PC-3 (cell line): ENCODE measurements around the gene MED14. TPM values are rescaled to one million over a fixed set of nuclear protein-coding genes. Genes with fewer than 3 reads are reported as not detected.
A peak's percentile ranks its signal among the peaks of the same experiment; 100 is the strongest.

ENCODE experiments used
- ATAC-seq: fragments of 200-7000 bp; cut with Tn5 transposase; 2 replicates; pipeline ENCODE4 v1.9.1; 2020; ENCODE audit warnings: mild to moderate bottlenecking, moderate library complexity
- BruUV-seq: library from RNA; stranded (reverse); fragments of 400-500 nt; replicated peaks from 2 replicates; lab custom pipeline; 2021; lab: Mats Ljungman, UMichigan
- CTCF ChIA-PET: fragments of 300-600 bp; sonication (Branson Sonifier 250); formaldehyde crosslinking; loops from one replicate; lab custom pipeline; 2022; ENCODE audit warnings: antibody characterized with exemption; lab: Charles Lee
- POLR2A ChIA-PET: fragments of 300-600 bp; sonication (Branson Sonifier 250); formaldehyde crosslinking; loops from one replicate; lab custom pipeline; 2022; ENCODE audit warnings: antibody characterized with exemption; ENCODE audit not compliant: unreplicated experiment; lab: Charles Lee
- DNase-seq: peaks from one replicate; pipeline ENCODE4 v3.0.0-alpha.2; 2015
- H2AFZ ChIP-seq: fragments of 300-600 bp; sonication (generic); 2 replicates; pipeline ENCODE4 v1.6.0; 2016; ENCODE audit warnings: antibody characterized with exemption, low read length
- H3F3A ChIP-seq: fragments of 300-600 bp; sonication (generic); one replicate; pipeline ENCODE4 v1.6.0; 2017; ENCODE audit warnings: antibody characterized with exemption, low read length, control low read depth, mild to moderate bottlenecking; ENCODE audit not compliant: unreplicated experiment
- H3K27ac ChIP-seq: fragments of 300-600 bp; sonication (generic); 2 replicates; pipeline ENCODE4 v1.5.1; 2016; ENCODE audit warnings: mild to moderate bottlenecking, low read length
- H3K27me3 ChIP-seq: fragments of 300-600 bp; sonication (generic); 2 replicates; pipeline ENCODE4 v1.6.1; 2016; ENCODE audit warnings: low read length, mixed read lengths
- H3K36me3 ChIP-seq: fragments of 300-600 bp; sonication (generic); 2 replicates; pipeline ENCODE4 v1.6.1; 2016; ENCODE audit warnings: low read depth, mixed run types, low read length, mixed read lengths
- H3K4me1 ChIP-seq: fragments of 300-600 bp; sonication (generic); 2 replicates; pipeline ENCODE4 v1.5.1; 2016; ENCODE audit warnings: low read length; ENCODE audit not compliant: insufficient read depth
- H3K4me2 ChIP-seq: fragments of 300-600 bp; sonication (generic); 2 replicates; pipeline ENCODE4 v1.6.0; 2016; ENCODE audit warnings: low read length
- H3K4me3 ChIP-seq: fragments of 300-600 bp; sonication (generic); 2 replicates; pipeline ENCODE4 v1.5.1; 2016; ENCODE audit warnings: mild to moderate bottlenecking, low read length, mixed read lengths
- H3K79me2 ChIP-seq: fragments of 300-600 bp; sonication (generic); 2 replicates; pipeline ENCODE4 v1.6.1; 2017; ENCODE audit warnings: low read length, mixed read lengths
- H3K9ac ChIP-seq: fragments of 300-600 bp; sonication (generic); 2 replicates; pipeline ENCODE4 v1.6.0; 2016; ENCODE audit warnings: mild to moderate bottlenecking, low read length
- H3K9me2 ChIP-seq: fragments of 300-600 bp; sonication (generic); replicated peaks from 2 replicates; pipeline ENCODE4 v1.6.1; 2016; ENCODE audit warnings: mixed run types, low read length, mixed read lengths
- H3K9me3 ChIP-seq: fragments of 300-600 bp; sonication (generic); 2 replicates; pipeline ENCODE4 v1.6.1; 2016; ENCODE audit warnings: low read length, mixed read lengths
- H4K20me1 ChIP-seq: fragments of 300-600 bp; sonication (generic); 2 replicates; pipeline ENCODE4 v1.6.1; 2016; ENCODE audit warnings: low read length, mixed read lengths
- EZH2 ChIP-seq: fragments of 300-600 bp; sonication (generic); IDR thresholded peaks from one replicate; pipeline ENCODE4 v1.6.1; 2017; ENCODE audit warnings: antibody characterized with exemption, mild to moderate bottlenecking, low read length; ENCODE audit not compliant: unreplicated experiment
- EZH2phosphoT487 ChIP-seq: fragments of 300-600 bp; sonication (generic); IDR thresholded peaks from 2 replicates; pipeline ENCODE4 v1.6.1; 2018; ENCODE audit warnings: mild to moderate bottlenecking, antibody characterized with exemption, low read length, borderline replicate concordance
- intact Hi-C: fragments of 100-400 bp; cut with micrococcal nuclease; formaldehyde crosslinking; loops from 2 replicates; pipeline ENCODE4 v1.9.0; 2023
- total RNA-seq: library from RNA; depleted of rRNA; stranded (reverse); fragments of >200 nt; gene quantifications from 2 replicates; pipeline ENCODE4 v1.2.3, GENCODE V29; 2014
- TF ChIP-seq, protein P1 (sequence below): fragments of 300-600 bp; sonication (generic); conservative IDR thresholded peaks from 2 replicates; pipeline ENCODE4 v1.5.1; 2017; ENCODE audit warnings: antibody characterized with exemption, low read depth, mild to moderate bottlenecking, low read length

Gene MED14
- total RNA-seq, 1 experiment from 2014 or later, result 44.7 TPM

GRCh38 chrX:40773809-40774208, 38.5 kb upstream of the MED14 start:
- TF ChIP-seq, protein P1, sequence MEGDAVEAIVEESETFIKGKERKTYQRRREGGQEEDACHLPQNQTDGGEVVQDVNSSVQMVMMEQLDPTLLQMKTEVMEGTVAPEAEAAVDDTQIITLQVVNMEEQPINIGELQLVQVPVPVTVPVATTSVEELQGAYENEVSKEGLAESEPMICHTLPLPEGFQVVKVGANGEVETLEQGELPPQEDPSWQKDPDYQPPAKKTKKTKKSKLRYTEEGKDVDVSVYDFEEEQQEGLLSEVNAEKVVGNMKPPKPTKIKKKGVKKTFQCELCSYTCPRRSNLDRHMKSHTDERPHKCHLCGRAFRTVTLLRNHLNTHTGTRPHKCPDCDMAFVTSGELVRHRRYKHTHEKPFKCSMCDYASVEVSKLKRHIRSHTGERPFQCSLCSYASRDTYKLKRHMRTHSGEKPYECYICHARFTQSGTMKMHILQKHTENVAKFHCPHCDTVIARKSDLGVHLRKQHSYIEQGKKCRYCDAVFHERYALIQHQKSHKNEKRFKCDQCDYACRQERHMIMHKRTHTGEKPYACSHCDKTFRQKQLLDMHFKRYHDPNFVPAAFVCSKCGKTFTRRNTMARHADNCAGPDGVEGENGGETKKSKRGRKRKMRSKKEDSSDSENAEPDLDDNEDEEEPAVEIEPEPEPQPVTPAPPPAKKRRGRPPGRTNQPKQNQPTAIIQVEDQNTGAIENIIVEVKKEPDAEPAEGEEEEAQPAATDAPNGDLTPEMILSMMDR, result no peak
- no peak for TF ChIP-seq EZH2
- TF ChIP-seq EZH2phosphoT487, result no peak
- H3K9ac ChIP-seq, result peak overlapping the region; percentile 87
- no peaks in the 10 kb centered on the region for H3K9me3 ChIP-seq
- ATAC-seq (peak; percentile 86), DNase-seq (peak; percentile 81)
- no peaks in the 10 kb centered on the region for H3K27me3 ChIP-seq
- H3F3A ChIP-seq, result peaks cover 4% of the 10 kb centered on the region
- H4K20me1 ChIP-seq, result no peaks in the 10 kb centered on the region
- no peaks in the 10 kb centered on the region for H3K79me2 ChIP-seq
- H3K36me3 ChIP-seq, result no peaks in the 10 kb centered on the region
- H3K4me1 ChIP-seq, result peaks cover 37% of the 10 kb centered on the region
- H3K4me3 ChIP-seq, result peak overlapping the region; percentile 37
- no TSS peak for BruUV-seq
- H3K4me2 ChIP-seq, result peak overlapping the region; percentile 81
- CTCF ChIA-PET, result no interaction called here
- peak overlapping the region; percentile 41 for H2AFZ ChIP-seq
- peak overlapping the region; percentile 98 for H3K27ac ChIP-seq
- H3K9me2 ChIP-seq, result no peaks in the 10 kb centered on the region
- intact Hi-C loops, result loop anchor here (1.0 kb wide), 1 partner anchor 36 kb away; no protein-coding TSS in a partner anchor
- POLR2A ChIA-PET, result interaction anchor here (1.0 kb wide), 1 partner anchor 35 kb away, joined by 3 read pairs; no protein-coding TSS in a partner anchor

- POLR2A ChIA-PET, result interaction anchor here (1.0 kb wide), 1 partner anchor 34 kb away, joined by 3 read pairs; no protein-coding TSS in a partner anchor
- H3K4me3 ChIP-seq, result peak overlapping the region; percentile 37
- CTCF ChIA-PET, result no interaction called here
- intact Hi-C loops, result loop anchor here (1.0 kb wide), 1 partner anchor 35 kb away; no protein-coding TSS in a partner anchor
- H3K79me2 ChIP-seq, result no peaks in the 10 kb centered on the region
- peaks cover 31% of the 10 kb centered on the region for H3K4me1 ChIP-seq
- no peak for TF ChIP-seq EZH2phosphoT487
- TF ChIP-seq, protein P1, result no peak
- TF ChIP-seq EZH2, result no peak
- H3K9me3 ChIP-seq, result no peaks in the 10 kb centered on the region
- no peaks in the 10 kb centered on the region for H3K9me2 ChIP-seq
- H3F3A ChIP-seq, result peaks cover 4% of the 10 kb centered on the region
- ATAC-seq (peak; percentile 43), DNase-seq (peak; percentile 32)
- H3K27ac ChIP-seq, result peak overlapping the region; percentile 98
- H3K9ac ChIP-seq, result peak overlapping the region; percentile 87
- H3K36me3 ChIP-seq, result no peaks in the 10 kb centered on the region
- no peaks in the 10 kb centered on the region for H3K27me3 ChIP-seq
- peak overlapping the region; percentile 81 for H3K4me2 ChIP-seq
- BruUV-seq, result TSS peak; percentile 83
- H2AFZ ChIP-seq, result peak overlapping the region; percentile 41
- H4K20me1 ChIP-seq, result no peaks in the 10 kb centered on the region
These were observed 37.8 kb upstream of the MED14 start for GRCh38 chrX:40773188-40773587.

DNA sequence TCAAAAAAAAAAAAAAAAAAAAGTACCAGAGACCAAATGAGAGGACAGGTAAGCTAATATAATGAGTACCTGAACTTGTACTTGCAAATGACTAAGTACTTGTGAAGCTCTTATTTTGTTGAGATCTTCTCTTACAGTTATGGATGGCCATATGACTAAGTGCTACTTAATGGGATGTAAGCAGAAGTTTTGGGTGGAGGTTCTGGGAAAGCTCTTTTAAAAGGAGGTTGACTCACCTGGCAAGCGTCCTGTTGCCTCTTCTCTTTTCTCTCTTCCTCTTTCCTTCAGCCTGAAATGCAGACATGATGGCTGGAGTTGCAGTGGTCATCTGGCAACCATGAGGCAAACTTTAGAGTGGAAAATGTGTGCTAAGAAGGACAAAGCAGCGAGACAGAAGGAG, 36.9 kb upstream of the MED14 start:
- POLR2A ChIA-PET, result interaction anchor here (0.7 kb wide), 2 partner anchors 15 to 33 kb away, joined by 18 to 19 read pairs; no protein-coding TSS in a partner anchor

More for the DNA sequence above, 36.9 kb upstream of the MED14 start:
- Histone ChIP-seq H2AFZ (peak overlapping the region; percentile 20; the same call in 1 of the 2 replicates), H3K4me1 (peaks cover 29% of the 10 kb centered on the region), H3K27me3 (no peaks in the 10 kb centered on the region), H3K36me3 (no peaks in the 10 kb centered on the region), H4K20me1 (no peaks in the 10 kb centered on the region), H3K27ac (peak overlapping the region; percentile 98), H3K4me3 (no peak overlapping the region; the same call in 1 of the 2 replicates), H3K4me2 (peak overlapping the region; percentile 81), H3K9me3 (no peaks in the 10 kb centered on the region), H3K9me2 (no peaks in the 10 kb centered on the region), H3K79me2 (no peaks in the 10 kb centered on the region), H3F3A (peaks cover 4% of the 10 kb centered on the region), H3K9ac (peak overlapping the region; percentile 87)
- no TSS peak for BruUV-seq
- ATAC-seq (peak; percentile 69), DNase-seq (peak; percentile 89)
- intact Hi-C loops, result loop anchor here (1.0 kb wide), 1 partner anchor 53 kb away; no protein-coding TSS in a partner anchor
- CTCF ChIA-PET, result interaction anchor here (0.6 kb wide), 1 partner anchor 43 kb away, joined by 13 read pairs; no protein-coding TSS in a partner anchor
- no peak for TF ChIP-seq EZH2
- TF ChIP-seq, protein P1, result no peak
- no peak for TF ChIP-seq EZH2phosphoT487
